Nephron progenitor cell (in vitro differentiated cells): Measurements from ENCODE around the gene PEX11B.

Experiments used
- DNase-seq: peaks from one replicate; pipeline ENCODE4 v3.0.0; 2021
- H3K27ac Mint-ChIP-seq: 2 replicates; pipeline ENCODE4 v1.8.0; 2021; ENCODE audit warnings: mild to moderate bottlenecking, moderate library complexity, mixed read lengths
- H3K27me3 Mint-ChIP-seq: 2 replicates; pipeline ENCODE4 v1.8.0; 2021; ENCODE audit warnings: mild to moderate bottlenecking, low read depth, mixed read lengths; ENCODE audit not compliant: poor library complexity
- H3K36me3 Mint-ChIP-seq: 2 replicates; pipeline ENCODE4 v1.8.0; 2021; ENCODE audit warnings: low read depth, mixed read lengths
- H3K4me1 Mint-ChIP-seq: 2 replicates; pipeline ENCODE4 v1.8.0; 2021; ENCODE audit warnings: mixed read lengths
- H3K4me3 Mint-ChIP-seq: 2 replicates; pipeline ENCODE4 v1.8.0; 2021; ENCODE audit warnings: mild to moderate bottlenecking, moderate library complexity, mixed read lengths
- H3K9me3 Mint-ChIP-seq: 2 replicates; pipeline ENCODE4 v1.8.0; 2021; ENCODE audit warnings: mild to moderate bottlenecking, moderate library complexity, mixed read lengths
- CTCF ChIP-seq: fragments of 200-600 bp; sonication (generic); IDR thresholded peaks from 2 replicates; pipeline ENCODE4 v1.5.0; 2021; ENCODE audit warnings: antibody characterized with exemption

PEX11B gene

GRCh38 chr1:145962157-145963102, 43.9 kb upstream of the PEX11B start:
- peaks cover 61% of the 10 kb centered on the region for H3K27me3 Mint-ChIP-seq
- H3K4me1 Mint-ChIP-seq, result peaks cover 64% of the 10 kb centered on the region
- H3K36me3 Mint-ChIP-seq, result peaks cover 3% of the 10 kb centered on the region
- H3K9me3 Mint-ChIP-seq, result peaks cover 8% of the 10 kb centered on the region
- no peak for TF ChIP-seq CTCF
- DNase-seq, result peak; percentile 28
- H3K4me3 Mint-ChIP-seq, result peak overlapping the region; percentile 94
- H3K27ac Mint-ChIP-seq, result no peak overlapping the region

GRCh38 chr1:145961425-145962156, 43.1 kb upstream of the PEX11B start:
- peak; percentile 39 for DNase-seq
- H3K27ac Mint-ChIP-seq, result no peak overlapping the region

GRCh38 chr1:145961109-145961424, 42.5 kb upstream of the PEX11B start:
- peaks cover 77% of the 10 kb centered on the region for H3K4me1 Mint-ChIP-seq
- no peaks in the 10 kb centered on the region for H3K9me3 Mint-ChIP-seq
- H3K4me3 Mint-ChIP-seq, result peak overlapping the region; percentile 94
- H3K27ac Mint-ChIP-seq, result no peak overlapping the region
- peak; percentile 19 for DNase-seq
- no peak for TF ChIP-seq CTCF
- no peaks in the 10 kb centered on the region for H3K36me3 Mint-ChIP-seq
- peaks cover 61% of the 10 kb centered on the region for H3K27me3 Mint-ChIP-seq

More at GRCh38 chr1:145961425-145962156, 43.1 kb upstream of the PEX11B start:
- peak overlapping the region; percentile 94 for H3K4me3 Mint-ChIP-seq
- no peaks in the 10 kb centered on the region for H3K9me3 Mint-ChIP-seq
- no peak for TF ChIP-seq CTCF
- H3K4me1 Mint-ChIP-seq, result peaks cover 71% of the 10 kb centered on the region
- no peaks in the 10 kb centered on the region for H3K36me3 Mint-ChIP-seq
- peaks cover 61% of the 10 kb centered on the region for H3K27me3 Mint-ChIP-seq

- DNase-seq, result peak; percentile 89
- TF ChIP-seq CTCF, result peak; percentile 3
- Mint-ChIP-seq H3K36me3 (no peaks in the 10 kb centered on the region), H3K27ac (peak overlapping the region; percentile 93), H3K4me3 (peak overlapping the region; percentile 94), H3K9me3 (no peaks in the 10 kb centered on the region), H3K27me3 (peaks cover 59% of the 10 kb centered on the region), H3K4me1 (peaks cover 81% of the 10 kb centered on the region)
Measured at GRCh38 chr1:145960468-145961108, 42.1 kb upstream of the PEX11B start.

- no peaks in the 10 kb centered on the region for H3K9me3 Mint-ChIP-seq
- no peak overlapping the region for H3K27ac Mint-ChIP-seq
- no peaks in the 10 kb centered on the region for H3K36me3 Mint-ChIP-seq
- TF ChIP-seq CTCF, result no peak
- no peak for DNase-seq
- peak overlapping the region; percentile 94 for H3K4me3 Mint-ChIP-seq
- peaks cover 62% of the 10 kb centered on the region for H3K27me3 Mint-ChIP-seq
- peaks cover 83% of the 10 kb centered on the region for H3K4me1 Mint-ChIP-seq
Measured at GRCh38 chr1:145959957-145960467, 41.5 kb upstream of the PEX11B start.
